ENCODE data around the gene LSM4. TPM values are rescaled to one million over a fixed set of nuclear protein-coding genes. Genes with fewer than 3 reads are reported as not detected.
A peak's percentile ranks its signal among the peaks of the same experiment; 100 is the strongest.

LSM4 gene
- total RNA-seq, 1 donor from 2014 or later, result 119 TPM

- Histone ChIP-seq H3K27me3 (ENCODE audit: control insufficient read depth in 3 of 3, insufficient read depth in 3 of 3, low read length in 3 of 3) (no peaks in the 10 kb centered on the region), H3K27ac (ENCODE audit: low read depth, low read length) (no peak overlapping the region), H3K4me1 (ENCODE audit: control insufficient read depth in 3 of 3, insufficient read depth in 3 of 3, low read length in 3 of 3) (peaks cover 17 to 32% (median 22%) of the 10 kb centered on the region in 3 donors), H3K9me3 (ENCODE audit: control insufficient read depth in 3 of 3, low read length in 3 of 3) (no peaks in the 10 kb centered on the region), H3K36me3 (ENCODE audit: control insufficient read depth in 3 of 3, insufficient read depth in 3 of 3, low read length in 3 of 3) (peaks cover 2 to 8% (median 5%) of the 10 kb centered on the region in 3 donors), H3K9ac (ENCODE audit: low read depth in 1 of 3, low read length in 3 of 3) (peak overlapping the region in 1 of 3 donors; percentile 25), H3K4me3 (ENCODE audit: low read length in 3 of 3) (no peak overlapping the region)
Observed at GRCh38 chr19:18342090-18342632, 19.3 kb upstream of the LSM4 start.

GRCh38 chr19:18340990-18341868, 18.4 kb upstream of the LSM4 start:
- Histone ChIP-seq H3K27ac (ENCODE audit: low read depth, low read length) (peak overlapping the region; percentile 93), H3K9me3 (ENCODE audit: control insufficient read depth in 3 of 3, low read length in 3 of 3) (no peaks in the 10 kb centered on the region), H3K36me3 (ENCODE audit: control insufficient read depth in 3 of 3, insufficient read depth in 3 of 3, low read length in 3 of 3) (peaks cover 2 to 8% (median 5%) of the 10 kb centered on the region in 3 donors), H3K27me3 (ENCODE audit: control insufficient read depth in 3 of 3, insufficient read depth in 3 of 3, low read length in 3 of 3) (no peaks in the 10 kb centered on the region), H3K4me1 (ENCODE audit: control insufficient read depth in 3 of 3, insufficient read depth in 3 of 3, low read length in 3 of 3) (peaks cover 17 to 34% (median 24%) of the 10 kb centered on the region in 3 donors), H3K4me3 (ENCODE audit: low read length in 3 of 3) (peak overlapping the region; percentile 73 to 90 (median 87)), H3K9ac (ENCODE audit: low read depth in 1 of 3, low read length in 3 of 3) (peak overlapping the region; percentile 82 to 90 (median 84))

GRCh38 chr19:18340190-18340989, 17.5 kb upstream of the LSM4 start, which contains the start of gene PGPEP1:
PGPEP1 (plus strand) TSS chr19:18340598; CDS start chr19:18340682, 84 bp downstream.
- H3K4me1 ChIP-seq (ENCODE audit: control insufficient read depth in 3 of 3, insufficient read depth in 3 of 3, low read length in 3 of 3), result peaks cover 17 to 34% (median 25%) of the 10 kb centered on the region in 3 donors
- peak within 1 kb of the TSS; percentile 82 to 90 (median 84) for H3K9ac ChIP-seq (ENCODE audit: low read depth in 1 of 3, low read length in 3 of 3)
- H3K27ac ChIP-seq (ENCODE audit: low read depth, low read length), result peak within 1 kb of the TSS; percentile 93
- H3K27me3 ChIP-seq (ENCODE audit: control insufficient read depth in 3 of 3, insufficient read depth in 3 of 3, low read length in 3 of 3), result no peaks in the 10 kb centered on the region
- no peaks in the 10 kb centered on the region for H3K9me3 ChIP-seq (ENCODE audit: control insufficient read depth in 3 of 3, low read length in 3 of 3)
- peak within 1 kb of the TSS; percentile 85 to 90 (median 87) for H3K4me3 ChIP-seq (ENCODE audit: low read length in 3 of 3)
- peaks cover 2 to 8% (median 5%) of the 10 kb centered on the region in 3 donors for H3K36me3 ChIP-seq (ENCODE audit: control insufficient read depth in 3 of 3, insufficient read depth in 3 of 3, low read length in 3 of 3)

GRCh38 chr19:18339723-18340122, 16.8 kb upstream of the LSM4 start:
- H3K4me3 ChIP-seq (ENCODE audit: low read length in 3 of 3), result peak overlapping the region; percentile 85 to 90 (median 87)
- H3K27ac ChIP-seq (ENCODE audit: low read depth, low read length), result peak overlapping the region; percentile 93
- peak overlapping the region; percentile 82 to 90 (median 84) for H3K9ac ChIP-seq (ENCODE audit: low read depth in 1 of 3, low read length in 3 of 3)
- H3K27me3 ChIP-seq (ENCODE audit: control insufficient read depth in 3 of 3, insufficient read depth in 3 of 3, low read length in 3 of 3), result no peaks in the 10 kb centered on the region
- H3K9me3 ChIP-seq (ENCODE audit: control insufficient read depth in 3 of 3, low read length in 3 of 3), result no peaks in the 10 kb centered on the region
- peaks cover 2 to 8% (median 3%) of the 10 kb centered on the region in 3 donors for H3K36me3 ChIP-seq (ENCODE audit: control insufficient read depth in 3 of 3, insufficient read depth in 3 of 3, low read length in 3 of 3)
- peaks cover 17 to 34% (median 25%) of the 10 kb centered on the region in 3 donors for H3K4me1 ChIP-seq (ENCODE audit: control insufficient read depth in 3 of 3, insufficient read depth in 3 of 3, low read length in 3 of 3)

GRCh38 chr19:18338541-18338940, 15.7 kb upstream of the LSM4 start:
- Histone ChIP-seq H3K4me3 (ENCODE audit: low read length in 3 of 3) (no peak overlapping the region), H3K9ac (ENCODE audit: low read depth in 1 of 3, low read length in 3 of 3) (peak overlapping the region in 1 of 3 donors; percentile 50), H3K27ac (ENCODE audit: low read depth, low read length) (peak overlapping the region; percentile 71), H3K36me3 (ENCODE audit: control insufficient read depth in 3 of 3, insufficient read depth in 3 of 3, low read length in 3 of 3) (peaks cover 2 to 8% (median 3%) of the 10 kb centered on the region in 3 donors), H3K9me3 (ENCODE audit: control insufficient read depth in 3 of 3, low read length in 3 of 3) (no peaks in the 10 kb centered on the region), H3K27me3 (ENCODE audit: control insufficient read depth in 3 of 3, insufficient read depth in 3 of 3, low read length in 3 of 3) (no peaks in the 10 kb centered on the region), H3K4me1 (ENCODE audit: control insufficient read depth in 3 of 3, insufficient read depth in 3 of 3, low read length in 3 of 3) (peaks cover 17 to 34% (median 25%) of the 10 kb centered on the region in 3 donors)

GRCh38 chr19:18336121-18336520, 13.2 kb upstream of the LSM4 start:
- no peak overlapping the region for H3K4me3 ChIP-seq (ENCODE audit: low read length in 3 of 3)
- peaks cover 11 to 21% (median 18%) of the 10 kb centered on the region in 3 donors for H3K4me1 ChIP-seq (ENCODE audit: control insufficient read depth in 3 of 3, insufficient read depth in 3 of 3, low read length in 3 of 3)
- H3K36me3 ChIP-seq (ENCODE audit: control insufficient read depth in 3 of 3, insufficient read depth in 3 of 3, low read length in 3 of 3), result no peaks in the 10 kb centered on the region
- H3K9me3 ChIP-seq (ENCODE audit: control insufficient read depth in 3 of 3, low read length in 3 of 3), result no peaks in the 10 kb centered on the region
- peak overlapping the region; percentile 19 for H3K27ac ChIP-seq (ENCODE audit: low read depth, low read length)
- no peaks in the 10 kb centered on the region for H3K27me3 ChIP-seq (ENCODE audit: control insufficient read depth in 3 of 3, insufficient read depth in 3 of 3, low read length in 3 of 3)
- H3K9ac ChIP-seq (ENCODE audit: low read depth in 1 of 3, low read length in 3 of 3), result no peak overlapping the region

GRCh38 chr19:18333680-18334079, 10.8 kb upstream of the LSM4 start:
- H3K9me3 ChIP-seq (ENCODE audit: control insufficient read depth in 3 of 3, low read length in 3 of 3), result no peaks in the 10 kb centered on the region
- no peak overlapping the region for H3K9ac ChIP-seq (ENCODE audit: low read depth in 1 of 3, low read length in 3 of 3)

GRCh38 chr19:18332917-18333530, 10.1 kb upstream of the LSM4 start:
- Histone ChIP-seq H3K36me3 (ENCODE audit: control insufficient read depth in 3 of 3, insufficient read depth in 3 of 3, low read length in 3 of 3) (no peaks in the 10 kb centered on the region), H3K9ac (ENCODE audit: low read depth in 1 of 3, low read length in 3 of 3) (no peak overlapping the region), H3K9me3 (ENCODE audit: control insufficient read depth in 3 of 3, low read length in 3 of 3) (no peaks in the 10 kb centered on the region), H3K27ac (ENCODE audit: low read depth, low read length) (no peak overlapping the region), H3K4me1 (ENCODE audit: control insufficient read depth in 3 of 3, insufficient read depth in 3 of 3, low read length in 3 of 3) (peaks cover 11 to 22% (median 17%) of the 10 kb centered on the region in 3 donors), H3K27me3 (ENCODE audit: control insufficient read depth in 3 of 3, insufficient read depth in 3 of 3, low read length in 3 of 3) (no peaks in the 10 kb centered on the region), H3K4me3 (ENCODE audit: low read length in 3 of 3) (no peak overlapping the region)

More at GRCh38 chr19:18333680-18334079, 10.8 kb upstream of the LSM4 start:
- no peak overlapping the region for H3K27ac ChIP-seq (ENCODE audit: low read depth, low read length)
- H3K36me3 ChIP-seq (ENCODE audit: control insufficient read depth in 3 of 3, insufficient read depth in 3 of 3, low read length in 3 of 3), result no peaks in the 10 kb centered on the region
- H3K4me1 ChIP-seq (ENCODE audit: control insufficient read depth in 3 of 3, insufficient read depth in 3 of 3, low read length in 3 of 3), result peaks cover 13 to 24% (median 20%) of the 10 kb centered on the region in 3 donors
- no peak overlapping the region for H3K4me3 ChIP-seq (ENCODE audit: low read length in 3 of 3)
- no peaks in the 10 kb centered on the region for H3K27me3 ChIP-seq (ENCODE audit: control insufficient read depth in 3 of 3, insufficient read depth in 3 of 3, low read length in 3 of 3)

- Histone ChIP-seq H3K9ac (ENCODE audit: low read depth in 1 of 3, low read length in 3 of 3) (peak overlapping the region in 2 of 3 donors; percentile 16 to 23), H3K4me3 (ENCODE audit: low read length in 3 of 3) (no peak overlapping the region), H3K4me1 (ENCODE audit: control insufficient read depth in 3 of 3, insufficient read depth in 3 of 3, low read length in 3 of 3) (peaks cover 11 to 12% (median 11%) of the 10 kb centered on the region in 3 donors), H3K27ac (ENCODE audit: low read depth, low read length) (no peak overlapping the region), H3K27me3 (ENCODE audit: control insufficient read depth in 3 of 3, insufficient read depth in 3 of 3, low read length in 3 of 3) (no peaks in the 10 kb centered on the region), H3K36me3 (ENCODE audit: control insufficient read depth in 3 of 3, insufficient read depth in 3 of 3, low read length in 3 of 3) (no peaks in the 10 kb centered on the region), H3K9me3 (ENCODE audit: control insufficient read depth in 3 of 3, low read length in 3 of 3) (no peaks in the 10 kb centered on the region)
Observed at GRCh38 chr19:18330868-18331267, 8.0 kb upstream of the LSM4 start.

Data from skeletal muscle tissue (tissue), 4 donors.